Natural killer cell (primary cell): ENCODE data around the gene CCDC57. TPM values are rescaled to one million over a fixed set of nuclear protein-coding genes. Genes with fewer than 3 reads are reported as not detected.
"Not testable (repeated sequence)": the region's sequence is repeated elsewhere in the genome, so short reads cannot be mapped to it uniquely, and the experiment has no call there.

Source experiments
- ATAC-seq, 3 donors: fragments of 150-1000 bp in 2 of 3; fragments of 200-7000 bp in 1 of 3; cut with Tn5 transposase; 1 replicate in 1 of 3; 2 replicates in 2 of 3; pipeline ENCODE4 v1.10.0; 2021; ENCODE audit warnings: mild to moderate bottlenecking in 2 of 3, moderate library complexity in 2 of 3
- DNase-seq, 2 donors: peaks; one replicate each; pipeline versions ENCODE4 v3.0.0 to v3.0.0-alpha.2; 2013 to 2021; ENCODE audit warnings: mixed read lengths in 1 of 2
- H3K27ac ChIP-seq: one replicate; pipeline ENCODE4 v1.5.1; 2013; ENCODE audit warnings: mild to moderate bottlenecking, low read length
- H3K27me3 ChIP-seq: one replicate; pipeline ENCODE4 v1.6.1; 2013; ENCODE audit warnings: low read length; ENCODE audit not compliant: control insufficient read depth, insufficient read depth
- H3K36me3 ChIP-seq: one replicate; pipeline ENCODE4 v1.6.1; 2013; ENCODE audit warnings: low read length; ENCODE audit not compliant: control insufficient read depth, insufficient read depth
- H3K4me1 ChIP-seq: one replicate; pipeline ENCODE4 v1.6.1; 2013; ENCODE audit warnings: low read length; ENCODE audit not compliant: control insufficient read depth, insufficient read depth
- H3K4me3 ChIP-seq: one replicate; pipeline ENCODE4 v1.5.1; 2013; ENCODE audit warnings: low read length
- H3K9me3 ChIP-seq: one replicate; pipeline ENCODE4 v1.6.1; 2013; ENCODE audit warnings: low read length; ENCODE audit not compliant: control insufficient read depth, insufficient read depth
- H3K27ac Mint-ChIP-seq, 2 donors: one replicate each; pipeline ENCODE4 v1.8.0; 2022; ENCODE audit warnings: mild to moderate bottlenecking in 2 of 2, mixed read lengths in 2 of 2, moderate library complexity in 1 of 2
- H3K27me3 Mint-ChIP-seq, 2 donors: one replicate each; pipeline ENCODE4 v1.8.0; 2022; ENCODE audit warnings: low read depth in 2 of 2, mixed read lengths in 2 of 2
- H3K36me3 Mint-ChIP-seq: one replicate; pipeline ENCODE4 v1.8.0; 2022; ENCODE audit warnings: mixed read lengths
- H3K4me1 Mint-ChIP-seq, 2 donors: one replicate each; pipeline ENCODE4 v1.8.0; 2022; ENCODE audit warnings: mixed read lengths in 2 of 2
- H3K4me3 Mint-ChIP-seq: one replicate; pipeline ENCODE4 v1.8.0; 2022; ENCODE audit warnings: mild to moderate bottlenecking, moderate library complexity, mixed read lengths
- H3K9me3 Mint-ChIP-seq, 2 donors: one replicate each; pipeline ENCODE4 v1.8.0; 2022; ENCODE audit warnings: mixed read lengths in 2 of 2
- CTCF ChIP-seq: fragments of 200-600 bp; IDR thresholded peaks from one replicate; pipeline ENCODE4 v1.8.0; 2022; ENCODE audit warnings: antibody characterized with exemption
- WGBS: methylation state at CpG from one replicate; pipeline ENCODE4 v1.1.7; 2013; ENCODE audit warnings: missing lambda C conversion rate; ENCODE audit not compliant: insufficient coverage; 5-methylcytosine and 5-hydroxymethylcytosine counted together
- intact Hi-C: fragments of 100-400 bp; cut with micrococcal nuclease; formaldehyde crosslinking; loops from one replicate; pipeline ENCODE4 v1.14.2; 2022
- total RNA-seq, 4 donors: library from RNA; stranded (reverse); fragments of 120-200 nt in 1 of 4; gene quantifications; one replicate each; pipeline versions ENCODE4 v1.2.3 to v1.2.4, GENCODE V29; 2013 to 2022

Gene CCDC57
- total RNA-seq, 3 donors from 2014 or later (not counting 1 experiment from before 2014, with no cell fraction given) = 69.7 to 79.2 (median 75.1) TPM

DNA sequence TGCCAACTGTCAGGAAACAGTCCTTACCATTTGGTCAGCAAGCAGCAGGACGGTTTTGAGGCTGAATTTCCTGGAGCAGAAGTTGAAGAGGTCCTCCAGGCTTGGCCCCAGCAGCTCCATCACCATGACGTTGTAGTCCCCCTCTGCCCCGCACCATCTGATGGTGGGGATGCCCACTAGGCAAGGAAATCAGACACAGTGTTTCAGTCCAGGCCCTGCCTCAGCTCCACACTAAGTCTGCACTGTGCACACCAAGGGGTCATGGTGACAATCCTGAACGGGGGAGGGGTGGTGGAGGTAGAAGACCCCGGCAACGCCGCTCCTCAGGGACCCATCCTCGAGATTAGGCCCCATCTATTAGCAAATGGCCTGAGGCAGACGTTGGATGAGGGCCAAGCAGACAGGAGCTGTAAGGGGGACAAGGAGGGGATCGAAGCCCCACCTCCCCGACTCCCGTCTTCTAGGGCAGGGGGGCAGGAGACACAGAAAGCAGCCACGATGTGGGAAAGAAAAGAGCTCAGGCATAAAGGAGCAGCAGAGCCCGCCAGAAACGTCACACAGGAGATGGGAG lies 42.8 kb upstream of the CCDC57 start:
- H3K27me3 ChIP-seq = no peaks in the 10 kb centered on the region
- H3K4me1 ChIP-seq = peaks cover 12% of the 10 kb centered on the region
- 92% methylated on average over 15 of the region's 15 CpGs for WGBS
- Mint-ChIP-seq H3K36me3 (peaks cover 29% of the 10 kb centered on the region), H3K27me3 (no peaks in the 10 kb centered on the region), H3K9me3 (no peaks in the 10 kb centered on the region), H3K4me3 (peak overlapping the region; percentile 75), H3K27ac (peak overlapping the region; percentile 100), H3K4me1 (peaks cover 39 to 48% of the 10 kb centered on the region in 2 donors)
- H3K4me3 ChIP-seq = no peak overlapping the region
- H3K9me3 ChIP-seq = no peaks in the 10 kb centered on the region
- no peak overlapping the region for H3K27ac ChIP-seq
- no peak for ATAC-seq
- peaks cover 65% of the 10 kb centered on the region for H3K36me3 ChIP-seq
- no peak for DNase-seq
- no peak for TF ChIP-seq CTCF
- intact Hi-C loops = loop anchor here (10.0 kb wide), 1 partner anchor 51 kb away; no protein-coding TSS in a partner anchor

DNA sequence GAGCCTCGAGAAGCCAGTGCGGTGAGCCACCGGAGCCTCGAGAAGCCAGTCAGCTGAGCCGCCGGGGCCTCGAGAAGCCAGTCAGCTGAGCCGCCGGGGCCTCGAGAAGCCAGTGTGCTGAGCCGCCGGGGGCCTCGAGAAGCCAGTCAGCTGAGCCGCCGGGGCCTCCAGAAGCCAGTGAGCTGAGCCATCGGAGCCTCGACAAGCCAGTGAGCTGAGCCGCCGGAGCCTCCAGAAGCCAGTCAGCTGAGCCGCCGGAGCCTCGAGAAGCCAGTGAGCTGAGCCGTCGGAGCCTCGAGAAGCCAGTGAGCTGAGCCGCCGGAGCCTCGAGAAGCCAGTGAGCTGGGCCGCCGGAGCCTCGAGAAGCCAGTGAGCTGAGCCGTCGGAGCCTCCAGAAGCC lies 42.1 kb upstream of the CCDC57 start:
- H3K4me1 Mint-ChIP-seq = peaks cover 39 to 41% of the 10 kb centered on the region in 2 donors
- H3K27ac ChIP-seq, H3K27me3 Mint-ChIP-seq, H3K27me3 ChIP-seq, H3K4me3 ChIP-seq, H3K9me3 ChIP-seq, H3K4me3 Mint-ChIP-seq, ATAC-seq, H3K9me3 Mint-ChIP-seq, DNase-seq: not testable (repeated sequence)
- H3K27ac Mint-ChIP-seq = peak overlapping the region in 1 of 2 donors; percentile 100
- peaks cover 29% of the 10 kb centered on the region for H3K36me3 Mint-ChIP-seq
- 98% methylated on average over 33 of the region's 33 CpGs for WGBS
- intact Hi-C loops = loop anchor here (10.0 kb wide), 1 partner anchor 50 kb away; no protein-coding TSS in a partner anchor
- Histone ChIP-seq H3K36me3 (peaks cover 65% of the 10 kb centered on the region), H3K4me1 (peaks cover 14% of the 10 kb centered on the region)

- H3K9me3 ChIP-seq, H3K4me3 ChIP-seq, H3K27me3 Mint-ChIP-seq, H3K27ac Mint-ChIP-seq, ATAC-seq, H3K4me3 Mint-ChIP-seq, H3K27ac ChIP-seq, DNase-seq, H3K9me3 Mint-ChIP-seq, H3K27me3 ChIP-seq: not testable (repeated sequence)
- peaks cover 26% of the 10 kb centered on the region for H3K36me3 Mint-ChIP-seq
- Histone ChIP-seq H3K4me1 (peaks cover 14% of the 10 kb centered on the region), H3K36me3 (peaks cover 65% of the 10 kb centered on the region)
- peaks cover 35% of the 10 kb centered on the region in 2 donors for H3K4me1 Mint-ChIP-seq
- intact Hi-C loops = loop anchor here (10.0 kb wide), 1 partner anchor 49 kb away; no protein-coding TSS in a partner anchor
- WGBS = 97% methylated on average over 39 of the region's 39 CpGs
Observed at GRCh38 chr17:82254096-82254495, 41.5 kb upstream of the CCDC57 start.

DNA sequence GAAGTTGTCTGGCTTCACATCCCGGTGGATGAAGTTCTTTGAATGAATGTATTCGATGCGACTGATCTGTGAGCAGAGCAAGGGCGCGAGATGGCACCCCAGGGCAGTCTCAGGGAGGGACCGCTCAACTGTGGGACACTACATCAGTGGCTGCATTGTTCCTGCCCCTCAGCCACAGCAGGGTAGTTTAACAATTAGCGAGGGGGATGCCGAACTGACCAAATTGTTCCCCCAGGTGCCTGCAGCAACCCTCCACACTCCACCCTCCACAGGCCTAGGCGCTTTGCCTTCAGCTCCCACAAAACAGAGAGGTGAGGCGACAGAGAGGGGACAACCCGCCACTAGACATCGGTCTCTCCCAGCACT lies 40.5 kb upstream of the CCDC57 start:
- Mint-ChIP-seq H3K4me1 (peaks cover 34 to 35% of the 10 kb centered on the region in 2 donors), H3K4me3 (no peak overlapping the region), H3K9me3 (no peaks in the 10 kb centered on the region), H3K27ac (peak overlapping the region; percentile 75 to 79), H3K36me3 (peaks cover 24% of the 10 kb centered on the region), H3K27me3 (no peaks in the 10 kb centered on the region)
- WGBS = 98% methylated on average over 12 of the region's 12 CpGs
- H3K9me3 ChIP-seq = no peaks in the 10 kb centered on the region
- intact Hi-C loops = loop anchor here (10.0 kb wide), 1 partner anchor 48 kb away; no protein-coding TSS in a partner anchor
- H3K36me3 ChIP-seq = peaks cover 66% of the 10 kb centered on the region
- H3K4me1 ChIP-seq = peaks cover 14% of the 10 kb centered on the region
- TF ChIP-seq CTCF = no peak
- DNase-seq (no peak), ATAC-seq (no peak)
- H3K27me3 ChIP-seq = no peaks in the 10 kb centered on the region
- H3K4me3 ChIP-seq = no peak overlapping the region
- H3K27ac ChIP-seq = no peak overlapping the region
